ENCODE results near the gene SLC25A14. TPM values are rescaled to one million over a fixed set of nuclear protein-coding genes. Genes with fewer than 3 reads are reported as not detected.

The SLC25A14 gene
- total and polyA plus RNA-seq, 10 of the 15 experiments (the other 5 are each of a cell fraction or from before 2014, with no cell fraction given): 7.6 to 17.0 (median 14.0) TPM

- TF ChIP-seq HDAC6 (IDR thresholded peaks at IDR 0.05; ENCODE audit: unreplicated experiment) (no peak), SRF (IDR thresholded peaks at IDR 0.05; ENCODE audit: low read depth in 2 of 2, low read length in 2 of 2) (no peak)
Measured at GRCh38 chrX:130386408-130386808, 46.7 kb downstream of the SLC25A14 start (continued).

- ChIA-PET RAD21 (ENCODE audit: unreplicated experiment) (no interaction called here), CTCF (interaction anchor here (0.6 to 1.7 kb wide), 6 partner anchors 9 to 523 kb away, joined by 3 to 4 read pairs (median 3); no protein-coding TSS in a partner anchor), POLR2A (no interaction called here), SMC1A (ENCODE audit: uncharacterized antibody, unreplicated experiment) (interaction anchor here (1.0 to 1.7 kb wide), 2 partner anchors 19 to 523 kb away, joined by 3 to 6 read pairs; no protein-coding TSS in a partner anchor)
- Histone ChIP-seq H3K27me3 (replicated peaks in 1 of 2; ENCODE audit: control insufficient read depth in 2 of 2, insufficient read depth in 2 of 2, low read length in 1 of 2) (0 out of 4 replicates have a peak, but pooled peaks cover 0 to 2% of the 10 kb centered on the region in 2 experiments), H2AFZ (ENCODE audit: control insufficient read depth, low read depth, low read length) (no peak overlapping the region), H3K36me3 (ENCODE audit: control insufficient read depth in 2 of 2, insufficient read depth in 2 of 2, low read length in 1 of 2) (no peaks in the 10 kb centered on the region), H3K4me2 (ENCODE audit: control insufficient read depth, insufficient read depth) (no peak overlapping the region), H3K4me3 (no peak overlapping the region), H3K9me3 (replicated peaks; ENCODE audit: control insufficient read depth, insufficient read depth, low read length) (no peaks in the 10 kb centered on the region), H3K79me2 (ENCODE audit: control insufficient read depth, insufficient read depth, low read length) (no peaks in the 10 kb centered on the region), H3K4me1 (ENCODE audit: control insufficient read depth, insufficient read depth, low read length) (no peaks in the 10 kb centered on the region), H3K27ac (ENCODE audit: control insufficient read depth, insufficient read depth) (no peak overlapping the region), H4K20me1 (ENCODE audit: control insufficient read depth, insufficient read depth) (no peaks in the 10 kb centered on the region), H3K9ac (ENCODE audit: control insufficient read depth, insufficient read depth, low read length) (no peak overlapping the region)
- FAIRE-seq (no peak), ATAC-seq (peak; percentile 28; the same call in 1 of the 3 replicates), DNase-seq (ENCODE audit: low read depth, low spot score) (no peak)
- 15% methylated on average over 5 of the region's 5 CpGs for WGBS (ENCODE audit: insufficient coverage, insufficient replicate concordance, low lambda C conversion rate, missing lambda C conversion rate)
- TF ChIP-seq TCF12 (IDR thresholded peaks at IDR 0.05; ENCODE audit: low read depth, low read length) (no peak), POLR2AphosphoS5 (IDR thresholded peaks at IDR 0.05; ENCODE audit: low read length) (no peak), RELA (IDR thresholded peaks at IDR 0.05; ENCODE audit: borderline replicate concordance, partially characterized antibody) (no peak), CTCF (IDR thresholded peaks at IDR 0.05 in 2 of 3, conservative IDR thresholded peaks at IDR 0.05 in 1 of 3; ENCODE audit: control insufficient read depth in 2 of 3, extremely low read depth in 1 of 3, insufficient read depth in 1 of 3, low read depth in 3 of 3, low read length in 3 of 3) (peak; percentile 52 to 54 (median 53); a peak in 5 of 6 replicates), STAT1 (conservative IDR thresholded peaks at IDR 0.05) (no peak), NFXL1 (IDR thresholded peaks at IDR 0.05; ENCODE audit: borderline replicate concordance) (no peak), RAD21 (IDR thresholded peaks at IDR 0.05; ENCODE audit: insufficient read depth, low read depth, low read length) (peak; percentile 31; the same call in 1 of the 2 replicates), SMC3 (IDR thresholded peaks at IDR 0.05; ENCODE audit: borderline replicate concordance, low read length) (peak; percentile 38; the same call in 1 of the 2 replicates)
- intact Hi-C loops (cut with micrococcal nuclease; ENCODE audit: unreplicated experiment): loop anchor here (2.0 kb wide), 1 partner anchor 523 kb away; no protein-coding TSS in a partner anchor
- in situ Hi-C loops (cut with MboI): no loop called here
- no TSS peak for BruUV-seq (replicated peaks)
Measured at GRCh38 chrX:130393451-130394074, 53.8 kb downstream of the SLC25A14 start.

Measured in GM12878 (cell line).